ENCODE data around the gene PNKP. TPM values are rescaled to one million over a fixed set of nuclear protein-coding genes. Genes with fewer than 3 reads are reported as not detected.

Gene PNKP
- total and polyA plus RNA-seq, 10 donors: 36.6 to 203 (median 108) TPM

DNA sequence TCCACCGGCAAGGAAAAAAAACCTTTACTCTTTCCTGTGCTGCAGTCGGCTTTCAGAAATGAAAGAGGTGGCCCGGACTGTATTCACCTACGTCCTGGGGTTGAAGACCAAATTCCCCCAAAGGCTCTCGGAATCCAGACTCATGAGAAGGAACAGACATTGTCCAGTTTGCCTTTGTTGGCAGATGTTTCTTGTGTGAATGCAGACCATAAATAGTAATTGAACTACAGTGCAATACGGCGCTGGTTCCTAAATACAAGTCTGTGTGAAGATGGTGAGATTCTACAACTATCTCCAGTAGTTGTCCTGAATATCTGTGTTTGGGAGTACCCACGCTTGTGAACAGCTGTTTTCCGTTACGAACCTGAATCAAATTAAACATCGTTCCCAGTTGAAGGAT, 27.7 kb downstream of the PNKP start:
- Histone ChIP-seq H3K4me1 (peaks cover 0 to 20% (median 9%) of the 10 kb centered on the region in 6 donors), H3K27me3 (replicated peaks in 1 of 7) (no peaks in the 10 kb centered on the region), H3K4me3 (no peak overlapping the region), H3K9me3 (no peaks in the 10 kb centered on the region), H3K27ac (no peak overlapping the region), H3K36me3 (peaks cover 0 to 66% (median 51%) of the 10 kb centered on the region in 6 donors)
- DNase-seq: no peak
- 94 to 98% (median 96%) methylated on average over 11 of the region's 11 CpGs for WGBS, 5 donors
- no peak for TF ChIP-seq POLR2AphosphoS5 (IDR thresholded peaks at IDR 0.05)
- TF ChIP-seq, protein P1, sequence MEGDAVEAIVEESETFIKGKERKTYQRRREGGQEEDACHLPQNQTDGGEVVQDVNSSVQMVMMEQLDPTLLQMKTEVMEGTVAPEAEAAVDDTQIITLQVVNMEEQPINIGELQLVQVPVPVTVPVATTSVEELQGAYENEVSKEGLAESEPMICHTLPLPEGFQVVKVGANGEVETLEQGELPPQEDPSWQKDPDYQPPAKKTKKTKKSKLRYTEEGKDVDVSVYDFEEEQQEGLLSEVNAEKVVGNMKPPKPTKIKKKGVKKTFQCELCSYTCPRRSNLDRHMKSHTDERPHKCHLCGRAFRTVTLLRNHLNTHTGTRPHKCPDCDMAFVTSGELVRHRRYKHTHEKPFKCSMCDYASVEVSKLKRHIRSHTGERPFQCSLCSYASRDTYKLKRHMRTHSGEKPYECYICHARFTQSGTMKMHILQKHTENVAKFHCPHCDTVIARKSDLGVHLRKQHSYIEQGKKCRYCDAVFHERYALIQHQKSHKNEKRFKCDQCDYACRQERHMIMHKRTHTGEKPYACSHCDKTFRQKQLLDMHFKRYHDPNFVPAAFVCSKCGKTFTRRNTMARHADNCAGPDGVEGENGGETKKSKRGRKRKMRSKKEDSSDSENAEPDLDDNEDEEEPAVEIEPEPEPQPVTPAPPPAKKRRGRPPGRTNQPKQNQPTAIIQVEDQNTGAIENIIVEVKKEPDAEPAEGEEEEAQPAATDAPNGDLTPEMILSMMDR (IDR thresholded peaks at IDR 0.05 in 8 of 11, conservative IDR thresholded peaks at IDR 0.05 in 3 of 11): no peak
- TF ChIP-seq POLR2A (IDR thresholded peaks at IDR 0.05): no peak
- intact Hi-C loops (cut with DNase I; ENCODE audit: low total_unique reads): no loop called here

DNA sequence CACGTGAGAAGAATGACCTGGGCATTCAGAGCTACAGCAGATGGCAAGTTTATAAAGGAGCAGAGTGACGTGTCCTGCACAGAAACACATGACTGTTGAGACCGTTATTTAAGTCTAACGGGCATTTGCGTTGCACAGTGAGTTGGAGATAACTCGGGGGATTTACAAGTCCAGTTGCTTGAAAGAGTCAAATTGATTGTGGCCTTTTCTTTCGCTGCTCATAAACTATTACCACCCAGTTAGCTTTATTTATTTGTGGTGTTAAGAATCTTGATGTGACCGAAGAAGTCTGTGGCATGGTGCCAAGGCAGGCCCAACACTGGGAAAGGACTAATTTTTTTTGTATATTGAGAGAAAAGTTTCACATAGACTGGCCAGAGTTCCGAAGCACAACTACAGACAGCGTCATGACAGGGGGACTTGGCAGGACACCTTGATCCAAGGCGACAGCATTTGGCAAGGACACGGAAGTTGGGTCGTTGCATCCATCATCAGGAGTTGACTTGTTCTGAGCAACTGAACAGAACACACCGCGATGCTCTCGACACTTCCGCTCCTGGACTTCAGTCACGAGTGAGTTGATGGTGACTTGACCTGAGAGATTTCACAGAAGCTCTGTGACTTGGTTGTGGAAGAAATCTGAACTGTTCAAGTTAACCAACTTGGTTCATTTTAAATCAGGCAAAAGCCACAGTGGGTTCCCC, 28.3 kb downstream of the PNKP start:
- DNase-seq: no peak
- intact Hi-C loops (cut with DNase I; ENCODE audit: low total_unique reads): no loop called here
- H3K36me3 ChIP-seq: peaks cover 0 to 72% (median 58%) of the 10 kb centered on the region in 6 donors

DNA sequence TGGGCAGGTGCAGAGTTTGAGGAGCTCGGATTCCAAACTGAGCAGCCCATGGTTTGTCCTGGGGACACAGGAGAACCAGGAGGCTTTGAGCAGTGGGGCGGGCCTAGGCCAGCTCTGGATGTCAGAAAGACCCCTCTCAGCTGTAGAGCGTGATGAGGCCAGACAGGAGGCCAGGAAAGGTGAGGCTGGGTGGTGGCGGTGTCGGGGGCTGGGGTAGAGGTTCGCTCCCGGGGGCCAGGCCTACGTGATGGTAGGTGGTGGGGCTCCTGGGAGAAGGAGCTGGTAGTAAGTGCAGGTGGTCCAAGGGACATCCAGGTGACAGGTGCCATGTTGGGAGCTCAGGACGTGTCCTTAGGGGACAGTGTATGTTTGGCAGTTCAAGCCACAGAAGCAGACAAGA, 30.0 kb downstream of the PNKP start:
- intact Hi-C loops (cut with DNase I; ENCODE audit: low total_unique reads): no loop called here
- Histone ChIP-seq H3K4me1 (peaks cover 0 to 9% (median 0%) of the 10 kb centered on the region in 6 donors), H3K27me3 (replicated peaks in 1 of 7) (no peaks in the 10 kb centered on the region), H3K27ac (no peak overlapping the region), H3K4me3 (no peak overlapping the region), H3K9me3 (no peaks in the 10 kb centered on the region), H3K36me3 (peaks cover 0 to 89% (median 74%) of the 10 kb centered on the region in 6 donors)
- WGBS, 5 donors: 96 to 97% (median 97%) methylated on average over 9 of the region's 9 CpGs
- no peak for DNase-seq
- TF ChIP-seq, protein P1 (IDR thresholded peaks at IDR 0.05 in 8 of 11, conservative IDR thresholded peaks at IDR 0.05 in 3 of 11): no peak
- no peak for TF ChIP-seq POLR2AphosphoS5 (IDR thresholded peaks at IDR 0.05)
- no peak for TF ChIP-seq POLR2A (IDR thresholded peaks at IDR 0.05)

More for the DNA sequence above, 28.3 kb downstream of the PNKP start:
- Histone ChIP-seq H3K4me3 (no peak overlapping the region), H3K27ac (no peak overlapping the region), H3K9me3 (no peaks in the 10 kb centered on the region), H3K4me1 (peaks cover 0 to 13% (median 2%) of the 10 kb centered on the region in 6 donors), H3K27me3 (replicated peaks in 1 of 7) (no peaks in the 10 kb centered on the region)
- no peak for TF ChIP-seq POLR2A (IDR thresholded peaks at IDR 0.05)
- TF ChIP-seq, protein P1 (IDR thresholded peaks at IDR 0.05 in 8 of 11, conservative IDR thresholded peaks at IDR 0.05 in 3 of 11): no peak
- no peak for TF ChIP-seq POLR2AphosphoS5 (IDR thresholded peaks at IDR 0.05)
- 93 to 97% (median 94%) methylated on average over 18 of the region's 18 CpGs for WGBS, 5 donors

DNA sequence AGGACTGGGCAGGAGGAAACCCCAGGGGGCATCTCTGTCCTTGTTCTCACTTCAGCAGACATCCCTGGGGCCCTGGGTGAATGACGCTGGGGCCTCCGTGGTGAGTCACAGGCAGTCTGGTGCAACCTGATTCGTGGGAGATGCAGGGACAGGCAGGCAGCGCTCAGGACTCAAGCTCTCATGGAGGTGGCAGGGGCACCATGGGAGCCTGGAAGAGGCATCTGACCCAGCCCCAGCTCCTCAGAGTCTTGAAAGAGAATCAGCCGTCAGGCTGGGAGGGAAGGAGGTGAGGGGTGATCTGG, 30.4 kb downstream of the PNKP start:
- Histone ChIP-seq H3K36me3 (peaks cover 0 to 93% (median 79%) of the 10 kb centered on the region in 6 donors), H3K27me3 (replicated peaks in 1 of 7) (no peaks in the 10 kb centered on the region), H3K27ac (no peak overlapping the region), H3K9me3 (no peaks in the 10 kb centered on the region), H3K4me1 (peaks cover 0 to 14% (median under 1%) of the 10 kb centered on the region in 6 donors), H3K4me3 (no peak overlapping the region)
- TF ChIP-seq POLR2A (IDR thresholded peaks at IDR 0.05): no peak
- TF ChIP-seq, protein P1 (IDR thresholded peaks at IDR 0.05 in 8 of 11, conservative IDR thresholded peaks at IDR 0.05 in 3 of 11): no peak
- no peak for TF ChIP-seq POLR2AphosphoS5 (IDR thresholded peaks at IDR 0.05)
- DNase-seq: no peak
- intact Hi-C loops (cut with DNase I; ENCODE audit: low total_unique reads): no loop called here
- 88 to 94% (median 94%) methylated on average over 3 to 5 of the region's 5 CpGs for WGBS, 5 donors
